C4-2B (cell line): Measurements from ENCODE around the gene ARCN1.

Experiments used
- ZFX ChIP-seq: fragments of 450-650 bp; IDR thresholded peaks from 2 replicates; pipeline ENCODE4 v1.6.1; 2017
- TF ChIP-seq, protein P1 (sequence below): fragments of 450-650 bp; conservative IDR thresholded peaks from 2 replicates; pipeline ENCODE4 v1.5.1; 2017; ENCODE audit warnings: mild to moderate bottlenecking

DNA sequence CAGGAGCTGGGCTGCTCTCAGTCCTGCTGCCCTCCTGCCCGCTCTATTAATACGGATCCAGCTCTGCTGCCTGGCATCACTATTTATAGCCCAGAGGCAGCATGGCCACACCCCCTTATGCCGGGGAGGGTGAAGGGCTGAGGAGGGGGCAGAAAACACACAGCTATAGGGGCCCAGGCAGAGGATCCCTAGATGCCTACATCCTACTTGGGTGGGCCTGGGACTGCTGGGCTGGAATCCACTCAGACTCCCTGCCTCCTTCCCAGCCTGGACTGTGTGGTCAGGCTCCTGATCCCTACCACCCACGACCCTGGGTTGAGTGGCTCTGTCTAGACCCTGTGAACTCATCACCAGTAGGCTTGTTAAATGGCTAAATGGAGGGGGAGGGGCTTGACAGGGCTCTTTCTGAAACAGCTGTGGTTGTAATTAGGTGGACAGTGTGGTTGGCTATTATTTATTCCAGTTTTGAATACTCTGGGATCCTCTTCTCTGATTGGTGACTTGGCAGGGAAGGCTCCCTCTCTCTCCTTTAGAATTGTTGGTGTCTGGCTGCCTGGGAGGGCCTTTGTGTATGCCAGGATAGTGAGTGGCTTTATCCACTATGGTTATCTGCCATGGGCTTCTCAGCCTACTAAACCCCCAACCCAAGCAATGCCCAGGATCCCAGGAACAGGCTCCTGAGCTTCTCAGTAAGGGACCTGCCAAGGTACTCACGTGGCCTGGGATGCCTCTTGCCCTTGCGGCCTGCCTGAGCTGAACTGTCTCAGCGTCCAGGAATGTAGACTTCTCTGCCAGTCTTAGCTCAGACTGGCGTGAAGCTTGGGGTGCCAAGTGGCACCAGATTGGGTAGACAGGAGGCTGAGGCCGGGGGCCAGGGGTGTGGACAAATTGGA, 50.4 kb downstream of the ARCN1 start:
- TF ChIP-seq, protein P1, sequence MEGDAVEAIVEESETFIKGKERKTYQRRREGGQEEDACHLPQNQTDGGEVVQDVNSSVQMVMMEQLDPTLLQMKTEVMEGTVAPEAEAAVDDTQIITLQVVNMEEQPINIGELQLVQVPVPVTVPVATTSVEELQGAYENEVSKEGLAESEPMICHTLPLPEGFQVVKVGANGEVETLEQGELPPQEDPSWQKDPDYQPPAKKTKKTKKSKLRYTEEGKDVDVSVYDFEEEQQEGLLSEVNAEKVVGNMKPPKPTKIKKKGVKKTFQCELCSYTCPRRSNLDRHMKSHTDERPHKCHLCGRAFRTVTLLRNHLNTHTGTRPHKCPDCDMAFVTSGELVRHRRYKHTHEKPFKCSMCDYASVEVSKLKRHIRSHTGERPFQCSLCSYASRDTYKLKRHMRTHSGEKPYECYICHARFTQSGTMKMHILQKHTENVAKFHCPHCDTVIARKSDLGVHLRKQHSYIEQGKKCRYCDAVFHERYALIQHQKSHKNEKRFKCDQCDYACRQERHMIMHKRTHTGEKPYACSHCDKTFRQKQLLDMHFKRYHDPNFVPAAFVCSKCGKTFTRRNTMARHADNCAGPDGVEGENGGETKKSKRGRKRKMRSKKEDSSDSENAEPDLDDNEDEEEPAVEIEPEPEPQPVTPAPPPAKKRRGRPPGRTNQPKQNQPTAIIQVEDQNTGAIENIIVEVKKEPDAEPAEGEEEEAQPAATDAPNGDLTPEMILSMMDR = no peak
- no peak for TF ChIP-seq ZFX
